GM19463 (cell line): ENCODE data around the gene AASDH.

Experiments
- ATAC-seq: cut with Tn5 transposase; IDR thresholded peaks from one replicate; pipeline ENCODE4 v1.9.1; 2021; ENCODE audit warnings: mild to moderate bottlenecking, moderate library complexity; ENCODE audit not compliant: unreplicated experiment

AASDH gene, protein sequence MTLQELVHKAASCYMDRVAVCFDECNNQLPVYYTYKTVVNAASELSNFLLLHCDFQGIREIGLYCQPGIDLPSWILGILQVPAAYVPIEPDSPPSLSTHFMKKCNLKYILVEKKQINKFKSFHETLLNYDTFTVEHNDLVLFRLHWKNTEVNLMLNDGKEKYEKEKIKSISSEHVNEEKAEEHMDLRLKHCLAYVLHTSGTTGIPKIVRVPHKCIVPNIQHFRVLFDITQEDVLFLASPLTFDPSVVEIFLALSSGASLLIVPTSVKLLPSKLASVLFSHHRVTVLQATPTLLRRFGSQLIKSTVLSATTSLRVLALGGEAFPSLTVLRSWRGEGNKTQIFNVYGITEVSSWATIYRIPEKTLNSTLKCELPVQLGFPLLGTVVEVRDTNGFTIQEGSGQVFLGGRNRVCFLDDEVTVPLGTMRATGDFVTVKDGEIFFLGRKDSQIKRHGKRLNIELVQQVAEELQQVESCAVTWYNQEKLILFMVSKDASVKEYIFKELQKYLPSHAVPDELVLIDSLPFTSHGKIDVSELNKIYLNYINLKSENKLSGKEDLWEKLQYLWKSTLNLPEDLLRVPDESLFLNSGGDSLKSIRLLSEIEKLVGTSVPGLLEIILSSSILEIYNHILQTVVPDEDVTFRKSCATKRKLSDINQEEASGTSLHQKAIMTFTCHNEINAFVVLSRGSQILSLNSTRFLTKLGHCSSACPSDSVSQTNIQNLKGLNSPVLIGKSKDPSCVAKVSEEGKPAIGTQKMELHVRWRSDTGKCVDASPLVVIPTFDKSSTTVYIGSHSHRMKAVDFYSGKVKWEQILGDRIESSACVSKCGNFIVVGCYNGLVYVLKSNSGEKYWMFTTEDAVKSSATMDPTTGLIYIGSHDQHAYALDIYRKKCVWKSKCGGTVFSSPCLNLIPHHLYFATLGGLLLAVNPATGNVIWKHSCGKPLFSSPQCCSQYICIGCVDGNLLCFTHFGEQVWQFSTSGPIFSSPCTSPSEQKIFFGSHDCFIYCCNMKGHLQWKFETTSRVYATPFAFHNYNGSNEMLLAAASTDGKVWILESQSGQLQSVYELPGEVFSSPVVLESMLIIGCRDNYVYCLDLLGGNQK

GRCh38 chr4:56387023-56388001 is at the start of gene AASDH:
Gene AASDH (minus strand): TSS chr4:56387491. CDS start chr4:56384299, 3,192 bp downstream.
- peak; percentile 91 for ATAC-seq

DNA sequence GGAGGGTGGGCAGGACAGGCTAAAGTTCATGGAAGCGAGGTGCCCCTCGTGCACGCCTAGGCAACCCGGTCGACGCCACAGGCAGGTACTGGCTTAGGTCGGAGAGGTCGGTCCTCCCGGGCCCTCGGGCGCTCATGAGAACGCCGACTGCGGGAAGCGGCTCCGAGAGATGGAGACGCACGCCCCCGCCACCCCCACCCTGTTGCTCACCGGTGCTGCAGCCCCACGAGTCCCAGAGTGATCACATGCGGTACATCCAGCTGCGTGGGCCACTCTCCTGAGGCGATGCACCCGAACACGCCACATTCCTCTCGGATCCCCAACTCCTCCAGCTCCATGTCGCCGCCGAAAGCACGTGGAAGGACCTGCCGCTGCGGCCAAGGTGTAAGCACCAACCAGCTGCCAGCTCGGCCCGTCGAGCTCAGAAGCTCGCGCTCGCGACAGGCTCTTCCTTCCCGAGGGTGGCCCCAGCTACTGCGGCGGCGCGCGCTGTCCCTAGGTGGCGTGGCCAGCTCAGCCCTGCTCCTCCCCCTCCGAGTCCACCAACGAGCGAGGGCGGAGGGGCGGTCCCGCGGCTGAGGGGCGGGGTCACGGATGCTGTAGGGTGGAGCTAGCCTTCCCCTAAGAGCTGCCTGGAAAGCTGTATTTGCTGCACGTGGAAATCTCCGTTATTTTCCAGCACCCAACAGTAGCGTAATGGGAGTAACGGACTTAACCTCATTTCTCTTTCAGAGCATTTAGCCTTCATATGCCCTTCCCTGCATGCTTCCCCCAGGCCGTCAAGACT is 48.0 kb upstream of the AASDH start, which contains the start of gene PPAT:
PPAT (minus strand) TSS at position 476 of the 787 bp plus-strand sequence; CDS start at position 338, 138 bp downstream.
- ATAC-seq = peak; percentile 71

GRCh38 chr4:56434599-56435139 is 47.4 kb upstream of the AASDH start:
- ATAC-seq = peak; percentile 13

DNA sequence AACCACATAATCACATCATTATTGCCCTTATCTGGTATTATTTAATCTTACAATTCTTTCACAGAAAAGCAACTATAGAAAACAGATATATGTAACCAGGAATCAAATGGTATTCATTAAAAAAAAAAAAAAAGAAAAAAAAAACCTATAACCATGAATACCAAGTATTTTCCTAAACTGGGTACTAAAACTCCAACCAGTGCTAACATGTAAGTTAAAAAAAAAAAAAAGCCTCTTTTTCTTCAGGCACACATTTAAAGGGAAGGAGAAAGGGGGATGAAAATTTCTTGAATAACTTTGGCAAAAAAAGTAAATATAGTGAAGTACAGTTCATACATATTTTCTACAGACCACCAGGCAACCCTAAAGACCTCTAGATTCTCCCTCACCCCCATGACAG is 46.0 kb upstream of the AASDH start:
- no peak for ATAC-seq

- ATAC-seq = no peak
Measured at GRCh38 chr4:56430203-56430602, 42.9 kb upstream of the AASDH start.

GRCh38 chr4:56427179-56427578 is 39.9 kb upstream of the AASDH start:
- ATAC-seq = no peak

DNA sequence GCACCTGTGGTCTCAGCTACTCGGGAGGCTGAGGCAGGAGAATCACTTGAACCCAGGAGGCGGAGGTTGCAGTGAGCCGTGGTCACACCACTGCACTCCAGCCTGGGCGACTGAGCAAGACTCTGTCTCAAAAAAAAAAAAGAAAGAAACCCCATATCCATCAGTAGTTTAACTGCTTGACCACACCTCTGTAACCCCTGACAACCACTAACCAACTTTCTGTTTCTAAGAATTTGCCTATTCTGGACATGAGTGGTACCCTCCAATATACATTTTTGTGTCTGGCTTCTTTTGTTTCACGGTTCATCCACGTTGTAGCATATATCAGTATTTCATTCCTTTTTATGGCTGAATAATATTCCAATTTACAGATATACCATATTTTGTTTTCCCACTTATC is 39.0 kb upstream of the AASDH start:
- peak; percentile 89 for ATAC-seq

GRCh38 chr4:56425518-56425917 is 38.2 kb upstream of the AASDH start:
- no peak for ATAC-seq

GRCh38 chr4:56424697-56425514 is 37.6 kb upstream of the AASDH start:
- no peak for ATAC-seq

DNA sequence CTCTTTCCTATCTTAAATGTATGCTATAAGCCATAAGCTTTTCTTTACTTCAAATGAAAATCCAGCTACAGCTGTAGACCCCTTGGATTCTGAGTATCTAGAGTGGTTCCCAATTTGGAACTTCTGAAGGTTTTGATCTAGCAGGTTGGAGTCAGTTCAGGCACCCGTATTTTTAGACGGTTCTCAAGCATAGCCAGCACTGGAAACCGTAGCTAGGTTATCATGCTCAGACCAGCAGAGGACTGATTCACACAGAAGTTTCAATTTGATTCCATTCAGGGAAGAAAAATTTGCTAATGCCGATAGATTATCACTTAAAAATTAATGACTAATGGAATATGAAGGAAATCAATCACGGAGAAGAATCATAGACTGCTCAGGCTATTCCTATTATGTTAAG is 36.9 kb upstream of the AASDH start:
- no peak for ATAC-seq

DNA sequence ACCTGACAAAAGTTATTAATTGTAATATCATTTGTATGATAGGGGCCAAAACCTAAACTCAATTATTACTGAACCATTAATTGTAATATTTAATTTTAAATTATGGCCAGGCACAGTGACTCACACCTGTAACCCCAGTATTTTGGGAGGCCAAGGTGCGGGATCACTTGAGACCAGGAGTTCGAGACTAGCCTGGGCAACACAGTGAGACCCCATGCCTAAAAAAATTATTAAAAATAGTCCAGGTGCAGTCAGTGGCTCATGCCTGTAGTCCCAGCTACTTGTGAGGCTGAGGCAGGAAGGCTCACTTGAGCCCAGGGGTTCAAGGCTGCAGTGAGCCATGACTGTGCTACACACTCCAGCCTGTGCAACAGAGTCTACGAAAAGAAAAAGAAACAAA is 30.1 kb upstream of the AASDH start:
- no peak for ATAC-seq

DNA sequence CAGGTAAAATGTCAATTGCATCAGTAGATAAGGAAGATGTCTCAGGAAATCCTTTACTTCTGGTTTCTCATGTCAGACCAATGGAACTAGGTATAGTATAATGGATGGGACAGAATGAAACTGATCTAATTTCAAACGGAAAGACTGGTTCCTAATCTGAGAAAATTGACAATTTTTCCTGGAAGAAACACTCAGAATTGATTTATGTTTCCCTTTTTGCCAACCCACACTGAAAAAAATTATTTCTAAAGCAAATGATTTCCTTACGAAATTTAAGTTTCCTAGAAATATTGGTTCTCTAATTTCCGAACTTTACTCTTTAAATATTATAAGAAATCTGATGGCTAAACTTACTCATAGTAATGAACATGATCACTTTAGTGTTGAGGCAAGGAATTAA is 29.1 kb upstream of the AASDH start:
- ATAC-seq = no peak

DNA sequence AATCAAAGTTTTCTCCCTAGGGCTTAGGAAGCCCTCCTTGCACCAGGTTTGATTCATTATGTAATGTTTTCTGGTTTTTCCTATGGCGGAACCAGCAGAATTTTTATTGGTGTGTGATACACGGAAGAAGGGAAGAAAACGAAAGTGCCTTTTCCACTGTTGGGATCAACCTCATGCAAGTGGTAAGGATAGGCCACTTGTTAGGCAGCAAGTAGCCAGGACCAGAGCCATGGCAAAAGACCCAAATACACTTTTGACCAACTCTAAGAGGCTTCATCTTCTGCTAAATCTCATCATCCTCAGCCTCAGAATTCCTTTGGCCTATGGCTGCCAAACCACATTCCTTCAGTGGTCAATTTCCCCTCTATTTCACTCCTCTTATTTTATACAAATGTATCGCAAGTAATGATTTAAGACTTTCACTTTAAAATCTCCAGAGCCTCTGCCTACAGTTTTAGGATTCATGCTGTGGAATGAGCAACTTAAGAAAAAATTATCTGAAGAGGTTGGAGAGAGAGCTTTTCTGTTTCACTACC is 26.9 kb upstream of the AASDH start:
- ATAC-seq = no peak

- ATAC-seq = peak; percentile 58
Measured at GRCh38 chr4:56410247-56411062, 23.2 kb upstream of the AASDH start.

GRCh38 chr4:56409511-56410090 is 22.3 kb upstream of the AASDH start:
- ATAC-seq = no peak

- ATAC-seq = no peak
Measured at GRCh38 chr4:56408978-56409377, 21.7 kb upstream of the AASDH start.

GRCh38 chr4:56406151-56406550 is 18.9 kb upstream of the AASDH start:
- ATAC-seq = no peak
